ENCODE results near the gene RABGAP1L. TPM values are rescaled to one million over a fixed set of nuclear protein-coding genes. Genes with fewer than 3 reads are reported as not detected.

Gene RABGAP1L
- total RNA-seq, 4 donors from 2014 or later: 39.9 to 77.4 (median 48.7) TPM

DNA sequence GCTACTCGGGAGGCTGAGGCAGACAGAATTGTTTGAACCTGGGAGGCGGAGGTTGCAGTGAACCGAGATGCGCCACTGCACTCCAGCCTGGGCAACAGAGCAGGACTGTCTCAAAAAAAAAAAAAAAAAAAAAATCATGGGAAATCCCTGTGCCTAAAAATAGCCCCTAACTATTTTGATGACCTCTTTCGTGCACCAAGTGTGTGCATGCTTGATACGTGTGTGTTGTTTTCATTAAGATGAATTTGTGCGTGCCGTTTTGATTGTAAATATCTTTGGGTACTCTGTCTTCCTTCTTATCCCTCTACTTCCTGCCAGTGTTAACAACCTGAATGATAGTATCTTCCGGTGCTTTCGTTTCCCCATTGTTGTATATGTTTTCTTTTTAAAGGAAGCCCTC lies 850.2 kb downstream of the RABGAP1L start:
- TF ChIP-seq, protein P1, sequence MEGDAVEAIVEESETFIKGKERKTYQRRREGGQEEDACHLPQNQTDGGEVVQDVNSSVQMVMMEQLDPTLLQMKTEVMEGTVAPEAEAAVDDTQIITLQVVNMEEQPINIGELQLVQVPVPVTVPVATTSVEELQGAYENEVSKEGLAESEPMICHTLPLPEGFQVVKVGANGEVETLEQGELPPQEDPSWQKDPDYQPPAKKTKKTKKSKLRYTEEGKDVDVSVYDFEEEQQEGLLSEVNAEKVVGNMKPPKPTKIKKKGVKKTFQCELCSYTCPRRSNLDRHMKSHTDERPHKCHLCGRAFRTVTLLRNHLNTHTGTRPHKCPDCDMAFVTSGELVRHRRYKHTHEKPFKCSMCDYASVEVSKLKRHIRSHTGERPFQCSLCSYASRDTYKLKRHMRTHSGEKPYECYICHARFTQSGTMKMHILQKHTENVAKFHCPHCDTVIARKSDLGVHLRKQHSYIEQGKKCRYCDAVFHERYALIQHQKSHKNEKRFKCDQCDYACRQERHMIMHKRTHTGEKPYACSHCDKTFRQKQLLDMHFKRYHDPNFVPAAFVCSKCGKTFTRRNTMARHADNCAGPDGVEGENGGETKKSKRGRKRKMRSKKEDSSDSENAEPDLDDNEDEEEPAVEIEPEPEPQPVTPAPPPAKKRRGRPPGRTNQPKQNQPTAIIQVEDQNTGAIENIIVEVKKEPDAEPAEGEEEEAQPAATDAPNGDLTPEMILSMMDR (IDR thresholded peaks at IDR 0.05; ENCODE audit: low read depth): no peak

DNA sequence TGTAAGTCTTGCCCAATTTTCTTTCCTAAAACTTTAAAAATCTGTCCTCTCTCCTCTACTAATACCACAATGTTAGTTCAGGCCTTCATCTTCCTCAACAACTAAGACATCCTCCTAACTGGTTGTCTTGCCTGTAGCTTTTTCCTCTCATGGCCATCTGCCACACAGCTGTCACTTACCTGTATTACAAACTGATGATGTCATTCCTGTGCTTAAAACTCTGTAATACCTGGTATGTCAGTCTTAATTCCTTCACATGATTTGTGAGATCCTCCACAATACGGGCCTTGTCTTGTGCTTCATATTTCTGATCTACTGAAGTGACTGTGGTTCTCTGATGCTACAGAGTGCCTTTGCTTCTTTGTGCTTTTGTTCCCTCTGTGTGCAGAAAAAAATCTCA lies 854.1 kb downstream of the RABGAP1L start:
- TF ChIP-seq, protein P1 (IDR thresholded peaks at IDR 0.05; ENCODE audit: low read depth): no peak

DNA sequence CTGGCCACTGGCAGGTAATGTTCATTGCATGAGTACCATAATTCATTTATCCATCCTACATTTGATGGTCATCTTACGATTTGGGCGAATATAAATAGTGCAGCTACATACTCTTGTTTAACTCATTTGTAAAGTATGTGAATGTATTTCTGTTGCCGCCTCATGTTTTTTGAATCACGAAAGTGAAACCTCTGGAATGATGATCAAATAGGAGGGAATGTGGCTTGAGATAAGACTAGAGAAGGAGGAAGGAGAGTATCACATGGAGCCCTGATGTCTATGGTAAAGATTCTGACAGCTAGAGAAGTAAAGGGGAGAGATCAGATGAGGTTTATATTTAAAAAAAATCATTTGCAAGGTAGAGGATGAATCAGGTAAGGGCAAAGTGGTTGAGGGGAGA lies 855.9 kb downstream of the RABGAP1L start:
- TF ChIP-seq, protein P1 (IDR thresholded peaks at IDR 0.05; ENCODE audit: low read depth): no peak

DNA sequence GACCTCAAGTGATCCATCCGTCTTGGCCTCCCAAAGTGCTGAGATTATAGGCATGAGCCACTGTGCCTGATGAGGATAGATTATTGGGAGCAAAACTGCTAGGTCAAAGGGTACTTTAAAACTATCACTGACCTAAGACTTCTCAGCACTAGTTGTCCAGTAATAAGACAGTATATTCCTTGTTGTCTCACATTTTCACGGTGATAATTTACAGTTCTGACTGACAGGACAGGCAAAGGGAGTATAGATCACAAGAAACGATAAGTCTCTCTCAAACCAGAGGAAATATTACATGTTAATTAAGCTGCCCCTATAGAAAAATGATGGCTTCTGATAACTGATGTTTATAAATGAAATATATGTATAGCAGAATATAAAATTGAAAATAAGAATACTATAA lies 860.2 kb downstream of the RABGAP1L start:
- TF ChIP-seq, protein P1 (IDR thresholded peaks at IDR 0.05; ENCODE audit: low read depth): no peak

DNA sequence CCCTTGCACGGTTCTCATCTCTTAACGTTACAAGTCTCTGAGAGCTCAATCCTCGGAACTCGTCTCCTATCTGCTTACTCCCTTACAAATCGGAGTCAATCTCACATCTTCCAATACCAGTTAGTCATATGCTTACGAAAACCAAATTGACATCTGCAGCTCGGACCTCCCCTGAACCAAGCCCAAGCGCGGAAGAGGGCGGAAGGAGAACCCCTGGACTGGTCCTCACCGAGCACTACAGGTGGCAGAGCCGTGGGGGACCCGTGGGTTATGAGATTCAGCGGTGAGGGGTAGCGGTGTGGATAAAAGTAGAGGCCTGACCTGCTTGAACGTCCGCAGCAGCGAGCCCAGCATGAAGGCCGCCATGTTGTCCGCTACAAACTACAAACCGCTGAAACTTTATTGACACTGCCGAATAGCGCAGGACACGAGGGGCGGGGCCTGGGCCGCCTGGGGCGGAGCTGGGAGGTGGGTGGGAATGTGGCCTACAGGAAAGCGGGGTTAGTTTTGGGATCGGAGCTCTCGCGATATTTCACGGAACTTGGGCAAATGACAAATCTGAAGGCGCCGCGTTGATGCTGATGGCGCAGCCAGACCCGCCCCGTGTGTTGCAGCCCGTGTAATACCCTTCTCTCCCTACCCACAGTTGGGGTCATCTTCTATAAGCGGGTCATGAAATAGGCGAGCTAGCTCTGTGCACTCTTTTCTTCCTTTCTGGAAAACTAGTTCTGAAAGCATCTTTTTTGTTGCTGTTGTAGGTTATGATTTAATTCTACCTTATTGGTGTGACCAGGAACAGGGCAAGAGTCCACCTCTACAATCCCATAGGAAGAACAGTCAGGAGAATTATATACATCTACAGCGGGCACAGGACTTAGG lies 864.0 kb downstream of the RABGAP1L start, which contains the start of gene MRPS14:
Gene MRPS14, minus strand, starts transcription at position 383 of the 879 bp plus-strand sequence. Its CDS starts 17 bp downstream, at position 366.
- TF ChIP-seq, protein P1 (IDR thresholded peaks at IDR 0.05; ENCODE audit: low read depth): no peak

DNA sequence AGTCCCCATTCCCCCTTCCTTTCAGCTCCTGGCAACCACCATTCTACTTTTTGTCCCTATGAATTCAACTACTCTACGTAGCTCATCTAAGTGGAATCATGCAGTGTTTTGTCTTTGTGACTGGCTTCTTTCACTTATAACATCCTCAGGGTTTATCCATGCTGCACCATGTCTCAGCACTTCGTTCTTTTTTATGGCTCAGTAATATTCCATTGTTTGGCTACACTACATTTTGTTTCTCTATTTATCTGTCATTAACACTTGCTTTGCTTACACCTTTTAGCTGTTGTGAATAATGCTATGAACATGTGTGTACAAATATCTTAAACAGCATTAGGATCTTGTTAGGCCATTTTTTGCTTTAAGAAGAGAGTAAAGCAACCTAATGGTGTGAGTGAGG lies 865.5 kb downstream of the RABGAP1L start:
- TF ChIP-seq, protein P1 (IDR thresholded peaks at IDR 0.05; ENCODE audit: low read depth): no peak

DNA sequence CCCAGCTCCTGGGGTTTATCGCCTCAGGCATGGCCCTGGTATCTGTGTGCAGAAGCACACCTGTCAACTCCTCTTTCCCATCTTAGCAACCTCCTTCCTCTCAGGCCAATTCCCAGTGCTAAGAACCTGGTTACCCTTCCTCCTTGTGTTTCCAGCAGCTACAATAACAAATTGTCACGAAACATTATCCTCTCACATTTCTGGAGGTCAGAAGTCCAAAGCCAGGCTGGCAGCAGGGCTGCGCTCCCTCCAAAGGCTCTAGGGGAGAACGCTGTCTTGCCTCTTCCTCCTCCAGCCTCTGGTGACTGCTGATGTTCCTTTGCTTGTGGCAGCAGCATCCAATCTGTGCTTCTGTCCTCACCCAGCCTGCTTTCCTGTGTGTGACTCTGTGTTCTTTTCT lies 874.6 kb downstream of the RABGAP1L start:
- TF ChIP-seq, protein P1 (IDR thresholded peaks at IDR 0.05; ENCODE audit: low read depth): no peak

Data from subcutaneous adipose tissue (tissue), 4 donors.